HCT116 (cell line): ENCODE measurements around the gene NLRP4. TPM values are rescaled to one million over a fixed set of nuclear protein-coding genes. Genes with fewer than 3 reads are reported as not detected.

Experiments
- ATAC-seq: fragments of 200-7000 bp; cut with Tn5 transposase; 2 replicates; pipeline ENCODE4 v1.9.1; 2020; ENCODE audit warnings: mild to moderate bottlenecking, moderate library complexity
- BruUV-seq: library from RNA; stranded (reverse); fragments of 400-500 nt; replicated peaks from 2 replicates; lab custom pipeline; 2021; lab: Mats Ljungman, UMichigan
- CTCF ChIA-PET: fragments of 300-600 bp; sonication (Branson Sonifier 250); formaldehyde crosslinking; loops from one replicate; lab custom pipeline; 2021; ENCODE audit warnings: antibody characterized with exemption; lab: Charles Lee
- POLR2A ChIA-PET: fragments of 300-600, 350-600 bp; sonication (Branson Sonifier 250); formaldehyde crosslinking; loops from one replicate; lab custom pipeline; 2021; ENCODE audit warnings: antibody characterized with exemption; lab: Charles Lee
- RAD21 ChIA-PET, 2 experiments: fragments of 300-600 bp; sonication (Branson Sonifier 250); formaldehyde crosslinking; loops; one replicate each; lab custom pipeline; 2023; ENCODE audit warnings: low total read pairs in 2 of 2; ENCODE audit not compliant: uncharacterized antibody in 2 of 2, unreplicated experiment in 2 of 2, low non-redundant PET in 1 of 2; lab: Charles Lee
- DNase-seq: peaks from one replicate; pipeline ENCODE4 v3.0.0-alpha.2; 2010; ENCODE audit warnings: low read depth, low spot score
- H2AFZ ChIP-seq: fragments of 200-600 bp; shearing (Covaris generic), sonication (generic); 2 replicates; pipeline ENCODE4 v1.6.1; 2017; ENCODE audit warnings: low read depth, mixed run types, mixed read lengths, antibody characterized with exemption, low read length; ENCODE audit not compliant: poor library complexity, severe bottlenecking
- H3K27ac ChIP-seq: 2 replicates; pipeline ENCODE4 v1.5.1; 2012; ENCODE audit warnings: low read depth, low read length
- H3K27me3 ChIP-seq: fragments of 200-600 bp; sonication (generic); 2 replicates; pipeline ENCODE4 v1.6.1; 2016; ENCODE audit warnings: mixed run types, low read length, mixed read lengths; ENCODE audit not compliant: insufficient read depth
- H3K36me3 ChIP-seq, 2 experiments: fragments of 200-500 bp in 1 of 2; fragments of 200-600 bp in 1 of 2; sonication (Bioruptor generic) in 1 of 2; sonication (generic) in 1 of 2; 2 replicates each; pipeline versions ENCODE4 v1.5.1 to v1.6.1; 2014 to 2016; ENCODE audit warnings: low read length in 2 of 2, inconsistent platforms in 1 of 2, mixed read lengths in 1 of 2, mixed run types in 1 of 2; ENCODE audit not compliant: insufficient read depth in 2 of 2, control insufficient read depth in 1 of 2
- H3K4me1 ChIP-seq, 2 experiments: fragments of 200-600 bp in 1 of 2; sonication (generic) in 1 of 2; 2 replicates each; pipeline versions ENCODE4 v1.5.1 to v1.6.1; 2012 to 2017; ENCODE audit warnings: low read length in 2 of 2, inconsistent platforms in 1 of 2, mild to moderate bottlenecking in 1 of 2, mixed read lengths in 1 of 2, mixed run types in 1 of 2, moderate library complexity in 1 of 2; ENCODE audit not compliant: insufficient read depth in 2 of 2, control insufficient read depth in 1 of 2
- H3K4me2 ChIP-seq: fragments of 200-600 bp; sonication (generic); 2 replicates; pipeline ENCODE4 v1.6.1; 2017; ENCODE audit warnings: mixed run types, low read length, mixed read lengths
- H3K4me3 ChIP-seq, 2 experiments: fragments of 200-600 bp in 1 of 2; sonication (generic) in 1 of 2; replicated peaks in 1 of 2; 2 replicates each; pipeline ENCODE4 v1.5.1; 2011 to 2016; ENCODE audit warnings: low read length in 2 of 2, control low read depth in 1 of 2, low read depth in 1 of 2, mild to moderate bottlenecking in 1 of 2, mixed read lengths in 1 of 2, mixed run types in 1 of 2
- H3K79me2 ChIP-seq: fragments of 200-600 bp; sonication (generic); 2 replicates; pipeline ENCODE4 v1.6.1; 2017; ENCODE audit warnings: mild to moderate bottlenecking, mixed run types, low read length, moderate library complexity, mixed read lengths; ENCODE audit not compliant: insufficient read depth
- H3K9ac ChIP-seq: fragments of 200-600 bp; sonication (generic); 2 replicates; pipeline ENCODE4 v1.6.1; 2016; ENCODE audit warnings: low read length, mixed read lengths
- H3K9me2 ChIP-seq: fragments of 200-600 bp; sonication (generic), shearing (Covaris generic); 2 replicates; pipeline ENCODE4 v1.6.1; 2017; ENCODE audit warnings: mixed run types, mild to moderate bottlenecking, moderate library complexity; ENCODE audit not compliant: insufficient read depth
- H3K9me3 ChIP-seq, 2 experiments: fragments of 200-500 bp in 1 of 2; fragments of 200-600 bp in 1 of 2; sonication (Bioruptor generic) in 1 of 2; sonication (generic) in 1 of 2; 2 replicates each; pipeline ENCODE4 v1.6.1; 2014 to 2017; ENCODE audit warnings: low read length in 2 of 2, mixed read lengths in 2 of 2, inconsistent platforms in 1 of 2, low read depth in 1 of 2, mild to moderate bottlenecking in 1 of 2, mixed run types in 1 of 2, moderate library complexity in 1 of 2; ENCODE audit not compliant: control insufficient read depth in 1 of 2, insufficient read depth in 1 of 2
- H4K20me1 ChIP-seq: fragments of 200-600 bp; sonication (generic), shearing (Covaris generic); 2 replicates; pipeline ENCODE4 v1.6.1; 2017; ENCODE audit warnings: mixed run types, mild to moderate bottlenecking, moderate library complexity; ENCODE audit not compliant: insufficient read depth
- CBX3 ChIP-seq: IDR thresholded peaks from 2 replicates; pipeline ENCODE4 v1.6.1; 2012; ENCODE audit warnings: low read depth
- CEBPB ChIP-seq: IDR thresholded peaks from 2 replicates; pipeline ENCODE4 v1.6.1; 2012; ENCODE audit warnings: low read depth
- EGR1 ChIP-seq: IDR thresholded peaks from 2 replicates; pipeline ENCODE4 v1.6.1; 2012; ENCODE audit warnings: low read depth
- ELF1 ChIP-seq: IDR thresholded peaks from 2 replicates; pipeline ENCODE4 v1.6.1; 2012; ENCODE audit warnings: low read depth, borderline replicate concordance
- EZH2 ChIP-seq: fragments of 200-600 bp; sonication (generic); IDR thresholded peaks from 2 replicates; pipeline ENCODE4 v1.6.1; 2017; ENCODE audit warnings: antibody characterized with exemption, mixed run types
- EZH2phosphoT487 ChIP-seq: fragments of 200-600 bp; IDR thresholded peaks from 2 replicates; pipeline ENCODE4 v1.6.1; 2018; ENCODE audit warnings: antibody characterized with exemption, borderline replicate concordance
- JUND ChIP-seq: IDR thresholded peaks from 2 replicates; pipeline ENCODE4 v1.6.1; 2012
- POLR2A ChIP-seq: IDR thresholded peaks from 2 replicates; pipeline ENCODE4 v1.7.0; 2011; ENCODE audit warnings: borderline replicate concordance; ENCODE audit not compliant: insufficient read depth, insufficient read length; ENCODE audit errors: extremely low read depth
- RAD21 ChIP-seq: IDR thresholded peaks from 2 replicates; pipeline ENCODE4 v1.6.1; 2012; ENCODE audit warnings: low read depth, mild to moderate bottlenecking
- SP1 ChIP-seq: IDR thresholded peaks from 2 replicates; pipeline ENCODE4 v1.6.1; 2012; ENCODE audit warnings: low read depth
- SRF ChIP-seq: IDR thresholded peaks from 2 replicates; pipeline ENCODE4 v1.6.1; 2012; ENCODE audit warnings: low read depth
- intact Hi-C: fragments of 100-400 bp; cut with micrococcal nuclease; formaldehyde crosslinking; loops from 2 replicates; pipeline ENCODE4 v1.10.0; 2022
- total RNA-seq: library from RNA; stranded (reverse); gene quantifications from one replicate; pipeline ENCODE4 v1.2.1, GENCODE V29; 2021; ENCODE audit not compliant: unreplicated experiment
- TF ChIP-seq, protein P1 (sequence below): IDR thresholded peaks from 2 replicates; pipeline ENCODE4 v1.6.1; 2012

Gene NLRP4
- total RNA-seq, 1 experiment from 2014 or later, result 0.52 TPM

DNA sequence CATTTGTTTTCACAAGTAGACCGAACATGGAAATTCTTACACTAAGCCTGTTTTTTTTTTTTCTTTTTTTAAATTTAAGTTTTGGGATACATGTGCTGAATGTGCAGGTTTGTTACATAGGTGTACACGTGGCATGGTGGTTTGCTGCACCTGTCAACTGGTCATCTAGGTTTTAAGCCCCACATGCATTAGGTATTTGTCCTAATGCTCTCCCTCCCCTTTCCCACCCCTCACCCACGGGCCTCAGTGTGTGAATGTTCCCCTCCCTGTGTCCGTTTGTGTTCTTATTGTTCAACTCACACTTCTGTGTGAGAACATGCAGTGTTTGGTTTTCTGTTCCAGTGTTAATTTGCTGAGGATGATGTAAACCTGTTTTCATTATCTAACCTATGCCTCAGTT is 2.6 kb downstream of the NLRP4 start:
- POLR2A ChIA-PET, result no interaction called here
- H3K4me2 ChIP-seq, result no peak overlapping the region
- H2AFZ ChIP-seq, result no peak overlapping the region
- no peaks in the 10 kb centered on the region for H3K9me2 ChIP-seq
- DNase-seq (no peak), ATAC-seq (no peak)
- H3K4me3 ChIP-seq, result no peak overlapping the region
- H3K9me3 ChIP-seq, result no peaks in the 10 kb centered on the region
- H4K20me1 ChIP-seq, result no peaks in the 10 kb centered on the region
- intact Hi-C loops, result no loop called here
- TF ChIP-seq SRF, result no peak
- TF ChIP-seq, protein P1, sequence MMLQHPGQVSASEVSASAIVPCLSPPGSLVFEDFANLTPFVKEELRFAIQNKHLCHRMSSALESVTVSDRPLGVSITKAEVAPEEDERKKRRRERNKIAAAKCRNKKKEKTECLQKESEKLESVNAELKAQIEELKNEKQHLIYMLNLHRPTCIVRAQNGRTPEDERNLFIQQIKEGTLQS, result no peak
- TF ChIP-seq POLR2A, result no peak
- no peak for TF ChIP-seq RAD21
- TF ChIP-seq EZH2, result no peak
- no peak for TF ChIP-seq ELF1
- TF ChIP-seq EZH2phosphoT487, result no peak
- BruUV-seq, result no TSS peak
- no peaks in the 10 kb centered on the region for H3K36me3 ChIP-seq
- CTCF ChIA-PET, result no interaction called here
- H3K27ac ChIP-seq, result no peak overlapping the region
- no peaks in the 10 kb centered on the region for H3K4me1 ChIP-seq
- no peaks in the 10 kb centered on the region for H3K79me2 ChIP-seq
- 0 out of 2 replicates have a peak, but pooled peaks cover 2% of the 10 kb centered on the region for H3K27me3 ChIP-seq
- RAD21 ChIA-PET, result no interaction called here
- H3K9ac ChIP-seq, result no peak overlapping the region

GRCh38 chr19:55855160-55855559 is 18.8 kb downstream of the NLRP4 start:
- ChIA-PET POLR2A (no interaction called here), CTCF (no interaction called here), RAD21 (no interaction called here)
- Histone ChIP-seq H3K27ac (no peak overlapping the region), H3K9me3 (no peaks in the 10 kb centered on the region), H3K4me3 (no peak overlapping the region), H4K20me1 (no peaks in the 10 kb centered on the region), H3K4me1 (no peaks in the 10 kb centered on the region), H3K79me2 (no peaks in the 10 kb centered on the region), H3K9me2 (no peaks in the 10 kb centered on the region), H3K9ac (no peak overlapping the region), H2AFZ (no peak overlapping the region), H3K36me3 (no peaks in the 10 kb centered on the region)
- no peak for DNase-seq
- intact Hi-C loops, result no loop called here
- ATAC-seq, result no peak
- BruUV-seq, result no TSS peak
- TF ChIP-seq CBX3 (no peak), EGR1 (no peak), RAD21 (no peak), EZH2 (no peak), CEBPB (no peak), JUND (no peak), SP1 (no peak)
- TF ChIP-seq, all 23 proteins: peak for 0
- no peak overlapping the region for H3K4me2 ChIP-seq
- H3K27me3 ChIP-seq, result no peaks in the 10 kb centered on the region
